HepG2 (cell line): ENCODE measurements around the gene IFNL1. TPM values are rescaled to one million over a fixed set of nuclear protein-coding genes. Genes with fewer than 3 reads are reported as not detected.

ENCODE experiments used
- ATAC-seq: fragments of 200-7000 bp; cut with Tn5 transposase; 3 replicates; pipeline ENCODE4 v1.9.1; 2020; ENCODE audit warnings: mild to moderate bottlenecking, moderate library complexity
- BruUV-seq: library from RNA; stranded (reverse); fragments of 400-500 nt; replicated peaks from 2 replicates; lab custom pipeline; 2021; lab: Mats Ljungman, UMichigan
- CTCF ChIA-PET: fragments of 300-600 bp; formaldehyde crosslinking; extraction: SDS; loops from one replicate; lab custom pipeline; 2021; ENCODE audit warnings: low total read pairs, inconsistent platforms, low intra/inter-chr PET ratio; lab: Yijun Ruan, JAX
- POLR2A ChIA-PET: fragments of 350-600 bp; sonication (Branson Sonifier 250); formaldehyde crosslinking; loops from one replicate; lab custom pipeline; 2020; ENCODE audit warnings: antibody characterized with exemption, inconsistent platforms; lab: Yijun Ruan, JAX
- DNase-seq: peaks from one replicate; pipeline ENCODE4 v3.0.0-alpha.2; 2015; ENCODE audit warnings: low spot score
- FAIRE-seq: peaks from 3 replicates; lab custom pipeline; 2011; peaks lifted over from hg19 to GRCh38; lab: Jason Lieb, UNC
- H2AFZ ChIP-seq: one replicate; pipeline ENCODE4 v1.6.1; 2011; ENCODE audit warnings: low read length, inconsistent platforms
- H3K27ac ChIP-seq: fragments of 300-600 bp; 3 replicates; pipeline ENCODE4 v1.8.0; 2011; ENCODE audit warnings: mixed run types, mild to moderate bottlenecking, mixed read lengths, low read length, inconsistent platforms; ENCODE audit not compliant: insufficient read depth; ENCODE audit errors: extremely low read length
- H3K27me3 ChIP-seq, 2 experiments: fragments of 200-600 bp in 1 of 2; 2 replicates in 1 of 2; 3 replicates in 1 of 2; pipeline versions ENCODE4 v1.6.0 to v1.8.0; 2011; ENCODE audit warnings: low read length in 2 of 2, mild to moderate bottlenecking in 2 of 2, moderate library complexity in 2 of 2, inconsistent platforms in 1 of 2; ENCODE audit not compliant: insufficient read depth in 2 of 2, control insufficient read depth in 1 of 2
- H3K36me3 ChIP-seq, 2 experiments: fragments of 200-600 bp in 1 of 2; replicated peaks in 1 of 2; 2 replicates in 1 of 2; 3 replicates in 1 of 2; pipeline versions ENCODE4 v1.5.1 to v1.8.0; 2011; ENCODE audit warnings: low read length in 2 of 2, inconsistent platforms in 1 of 2; ENCODE audit not compliant: insufficient read depth in 2 of 2, control insufficient read depth in 1 of 2
- H3K4me1 ChIP-seq: 2 replicates; pipeline ENCODE4 v1.5.1; 2012; ENCODE audit warnings: low read length, inconsistent platforms; ENCODE audit not compliant: insufficient read depth
- H3K4me2 ChIP-seq: 2 replicates; pipeline ENCODE4 v1.6.0; 2011; ENCODE audit warnings: low read depth, low read length, inconsistent platforms
- H3K4me3 ChIP-seq, 3 experiments: fragments of 200-600 bp in 1 of 3; sonication (generic), shearing (Covaris generic) in 1 of 3; replicated peaks in 1 of 3; 2 replicates each; pipeline ENCODE4 v1.5.1; 2011 to 2016; ENCODE audit warnings: low read length in 3 of 3, inconsistent platforms in 2 of 3, low read depth in 2 of 3, mild to moderate bottlenecking in 2 of 3, control low read depth in 1 of 3, mixed read lengths in 1 of 3; ENCODE audit not compliant: insufficient read depth in 1 of 3
- H3K79me2 ChIP-seq: one replicate; pipeline ENCODE4 v1.6.1; 2011; ENCODE audit warnings: low read length, inconsistent platforms; ENCODE audit not compliant: insufficient read depth
- H3K9ac ChIP-seq: 2 replicates; pipeline ENCODE4 v1.6.0; 2011; ENCODE audit warnings: mild to moderate bottlenecking, low read depth, low read length, inconsistent platforms; ENCODE audit not compliant: insufficient read depth
- H3K9me3 ChIP-seq: 2 replicates; pipeline ENCODE4 v1.5.1; 2012; ENCODE audit warnings: mild to moderate bottlenecking, low read length
- H4K20me1 ChIP-seq: 2 replicates; pipeline ENCODE4 v1.6.0; 2011; ENCODE audit warnings: inconsistent platforms, mild to moderate bottlenecking, low read length, moderate library complexity; ENCODE audit not compliant: insufficient read depth
- CSRNP2 ChIP-seq: sonication (generic); formaldehyde crosslinking; conservative IDR thresholded peaks from 2 replicates; pipeline ENCODE4 v1.8.0; 2022; ENCODE audit warnings: low read depth, missing genetic modification reagents
- KDM4B ChIP-seq: sonication (generic); formaldehyde crosslinking; IDR thresholded peaks from 2 replicates; pipeline ENCODE4 v1.4.0; 2020; ENCODE audit warnings: missing genetic modification reagents
- PRPF4 ChIP-seq: fragments of 200-400 bp; formaldehyde crosslinking; IDR thresholded peaks from 2 replicates; pipeline ENCODE4 v1.6.1; 2016; ENCODE audit warnings: low read length, low read depth; ENCODE audit not compliant: poor library complexity, severe bottlenecking
- TARDBP ChIP-seq: sonication (generic); formaldehyde crosslinking; IDR thresholded peaks from 2 replicates; pipeline ENCODE4 v1.8.0; 2022; ENCODE audit warnings: mild to moderate bottlenecking, missing genetic modification reagents
- TBX2 ChIP-seq: sonication (generic); formaldehyde crosslinking; IDR thresholded peaks from 2 replicates; pipeline ENCODE4 v1.5.0; 2020; ENCODE audit warnings: missing genetic modification reagents, mild to moderate bottlenecking, borderline replicate concordance
- ZFYVE20 ChIP-seq: sonication (generic); formaldehyde crosslinking; IDR thresholded peaks from 2 replicates; pipeline ENCODE4 v1.8.0; 2023; ENCODE audit warnings: low read depth, mild to moderate bottlenecking, moderate library complexity, missing genetic modification reagents, borderline replicate concordance
- ZNF264 ChIP-seq: sonication (generic); formaldehyde crosslinking; IDR thresholded peaks from 2 replicates; pipeline ENCODE4 v1.4.0; 2020; ENCODE audit warnings: missing genetic modification reagents
- ZNF496 ChIP-seq: sonication (generic); formaldehyde crosslinking; IDR thresholded peaks from 2 replicates; pipeline ENCODE4 v1.8.1; 2023; ENCODE audit warnings: mild to moderate bottlenecking, moderate library complexity, missing genetic modification reagents; ENCODE audit not compliant: insufficient replicate concordance
- ZNF567 ChIP-seq: sonication (generic); formaldehyde crosslinking; IDR thresholded peaks from 2 replicates; pipeline ENCODE4 v1.8.1; 2023; ENCODE audit warnings: mild to moderate bottlenecking, missing genetic modification reagents, borderline replicate concordance
- ZNF776 ChIP-seq: sonication (generic); formaldehyde crosslinking; IDR thresholded peaks from 2 replicates; pipeline ENCODE4 v1.4.0; 2020; ENCODE audit warnings: mild to moderate bottlenecking, missing genetic modification reagents
- ZSCAN21 ChIP-seq: sonication (generic); formaldehyde crosslinking; IDR thresholded peaks from 2 replicates; pipeline ENCODE4 v1.8.0; 2022; ENCODE audit warnings: mild to moderate bottlenecking, missing genetic modification reagents, moderate library complexity, borderline replicate concordance
- WGBS: methylation state at CpG from one replicate; pipeline ENCODE4 v1.1.6; 2017; ENCODE audit warnings: low lambda C conversion rate; 5-methylcytosine and 5-hydroxymethylcytosine counted together
- in situ Hi-C: cut with HindIII; loops from 2 replicates; pipeline ENCODE4 v1.10.0; 2017; ENCODE audit warnings: low pct_unique_long_range_greater_than_20kb; ENCODE audit not compliant: extremely low pct_ligation_motif_present
- intact Hi-C: fragments of 100-400 bp; cut with micrococcal nuclease; formaldehyde crosslinking; loops from one replicate; pipeline ENCODE4 v1.10.0; 2022; ENCODE audit not compliant: unreplicated experiment
- polyA plus RNA-seq, 8 experiments: library from polyadenylated mRNA; depleted of rRNA in 3 of 8; stranded (reverse) in 7 of 8; unstranded in 1 of 8; fragments of >200 nt; fragmentation: Illumina TruSeq in 4 of 8; extraction: Trizol in 4 of 8; gene quantifications; 2 replicates each; pipeline versions ENCODE4 v1.2.1 to v1.2.3, GENCODE V29; 2011 to 2016; ENCODE audit warnings: low read depth in 4 of 8, missing spikeins in 1 of 8, mixed read lengths in 1 of 8; ENCODE audit not compliant: insufficient read depth in 1 of 8
- total RNA-seq, 5 experiments: library from RNA; depleted of rRNA; stranded (reverse); fragments of >200 nt; fragmentation: Illumina TruSeq; extraction: Trizol; gene quantifications; 2 replicates each; pipeline ENCODE4 v1.2.3, GENCODE V29; 2016; ENCODE audit warnings: low read depth in 1 of 5

Gene IFNL1
- total and polyA plus RNA-seq, 2 of the 13 experiments (the other 11 are each of a cell fraction or from before 2014, with no cell fraction given): not detected

GRCh38 chr19:39316627-39317321 is 20.6 kb downstream of the IFNL1 start:
- WGBS: 85% methylated on average over 12 of the region's 12 CpGs
- CTCF ChIA-PET: no interaction called here
- Histone ChIP-seq H3K36me3 (no peaks in the 10 kb centered on the region), H3K9me3 (no peaks in the 10 kb centered on the region), H4K20me1 (no peaks in the 10 kb centered on the region), H3K27me3 (peaks cover 0 to 22% of the 10 kb centered on the region in 2 experiments; a peak in 2 of 5 replicates), H3K4me1 (peaks cover 14% of the 10 kb centered on the region), H3K79me2 (no peaks in the 10 kb centered on the region), H3K27ac (no peak overlapping the region), H3K9ac (no peak overlapping the region), H3K4me2 (no peak overlapping the region), H3K4me3 (no peak overlapping the region), H2AFZ (no peak overlapping the region)
- no TSS peak for BruUV-seq
- TF ChIP-seq ZNF264 (CRISPR knock-in tag) (no peak), ZNF567 (CRISPR knock-in tag) (no peak), TBX2 (no peak), TARDBP (no peak), ZNF496 (CRISPR knock-in tag) (no peak), ZSCAN21 (CRISPR knock-in tag) (no peak), PRPF4 (no peak), ZNF776 (CRISPR knock-in tag) (no peak), ZFYVE20 (no peak), CSRNP2 (CRISPR knock-in tag) (no peak), KDM4B (no peak)
- ATAC-seq (no peak), FAIRE-seq (no peak), DNase-seq (no peak)
- intact Hi-C loops (loop anchor here (5.0 kb wide), 1 partner anchor 354 kb away; no protein-coding TSS in a partner anchor), in situ Hi-C loops (no loop called here)
- POLR2A ChIA-PET: no interaction called here
